Measurements from ENCODE around the gene EEF2.

Gene EEF2

DNA sequence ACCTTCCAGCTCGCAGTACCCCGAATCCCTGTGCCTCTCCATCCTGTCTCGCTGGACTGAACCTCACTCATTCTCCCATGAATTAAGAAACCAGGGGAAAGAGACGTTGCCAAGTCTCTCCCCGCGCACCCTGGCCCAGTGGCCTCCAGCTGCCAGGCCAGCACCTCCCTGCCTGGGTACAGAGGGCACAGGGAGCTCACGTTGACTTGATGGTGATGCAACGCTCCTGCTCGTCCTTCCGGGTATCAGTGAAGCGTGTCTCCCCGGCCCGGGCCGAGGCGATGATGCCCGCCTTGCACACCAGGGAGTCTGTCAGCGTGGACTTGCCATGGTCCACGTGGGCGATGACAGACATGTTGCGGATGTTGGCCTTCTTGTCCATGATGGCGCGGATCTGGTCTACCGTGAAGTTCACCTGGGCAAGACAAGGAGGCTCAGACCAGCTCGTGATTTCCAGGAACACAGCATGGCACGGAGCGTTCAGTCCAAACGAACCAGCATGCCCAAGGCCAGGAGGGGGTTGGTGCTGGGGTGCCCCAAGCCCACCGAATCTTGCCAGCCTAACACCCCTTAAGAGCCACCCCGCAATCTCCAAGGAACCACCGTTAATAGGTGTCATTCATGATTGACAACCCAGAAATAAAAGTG lies 1.2 kb downstream of the EEF2 start:
- DNase-seq, result peak; percentile 39 to 52 (median 41)

DNA sequence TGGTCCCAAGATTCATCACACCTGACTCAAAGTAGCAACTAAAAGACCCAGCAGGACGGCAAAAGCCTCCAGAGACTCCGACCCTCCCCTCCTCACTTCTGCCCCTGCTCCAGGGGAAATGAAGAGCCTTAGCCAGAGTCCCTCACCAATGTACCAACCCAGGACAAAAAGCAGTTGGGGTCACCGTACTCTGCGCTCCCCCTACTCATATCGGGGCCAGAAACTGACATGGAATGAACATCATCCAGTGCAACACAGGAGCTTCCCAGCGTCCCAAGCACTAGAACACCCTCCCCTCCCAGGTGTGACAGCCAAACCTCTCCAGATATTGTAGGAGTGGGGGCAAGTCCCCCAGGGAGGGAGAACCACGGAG lies 1.7 kb downstream of the EEF2 start:
- DNase-seq, result no peak

DNA sequence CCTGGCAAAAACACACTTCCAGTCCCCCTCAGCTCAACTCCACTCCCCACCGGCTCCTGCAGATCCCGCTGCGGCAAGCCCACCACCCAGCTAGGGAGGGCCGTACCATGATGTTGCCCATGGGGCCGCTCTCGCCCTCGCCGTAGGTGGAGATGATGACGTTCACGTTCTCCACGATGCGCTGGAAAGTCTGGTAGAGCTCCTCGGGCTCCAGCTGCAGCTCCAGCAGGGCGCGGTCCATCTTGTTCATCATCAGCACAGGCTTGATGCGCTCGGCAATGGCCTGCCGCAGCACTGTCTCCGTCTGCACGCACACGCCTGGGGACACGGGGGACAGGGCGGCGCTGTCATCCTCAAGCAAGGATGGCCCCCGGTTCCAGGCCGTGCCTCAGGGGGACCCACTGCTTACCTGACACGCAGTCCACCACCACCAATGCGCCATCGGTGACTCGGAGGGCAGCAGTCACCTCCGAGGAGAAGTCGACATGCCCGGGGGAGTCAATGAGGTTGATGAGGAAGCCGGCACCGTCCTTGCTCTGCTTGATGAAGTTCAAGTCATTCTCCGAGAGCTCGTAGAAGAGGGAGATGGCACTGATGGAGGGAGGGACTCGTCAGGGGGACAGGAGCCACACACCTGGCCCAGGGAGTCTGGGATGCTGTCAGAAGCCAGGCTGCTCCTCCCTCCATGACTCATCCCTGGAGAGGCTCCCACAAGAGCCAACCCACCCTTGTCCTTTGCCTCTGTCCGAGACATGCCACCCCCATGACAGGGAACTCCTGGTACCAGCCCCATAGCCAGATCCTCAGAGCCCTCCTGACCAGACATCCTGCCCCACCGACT lies 2.3 kb downstream of the EEF2 start:
- DNase-seq, result no peak

DNA sequence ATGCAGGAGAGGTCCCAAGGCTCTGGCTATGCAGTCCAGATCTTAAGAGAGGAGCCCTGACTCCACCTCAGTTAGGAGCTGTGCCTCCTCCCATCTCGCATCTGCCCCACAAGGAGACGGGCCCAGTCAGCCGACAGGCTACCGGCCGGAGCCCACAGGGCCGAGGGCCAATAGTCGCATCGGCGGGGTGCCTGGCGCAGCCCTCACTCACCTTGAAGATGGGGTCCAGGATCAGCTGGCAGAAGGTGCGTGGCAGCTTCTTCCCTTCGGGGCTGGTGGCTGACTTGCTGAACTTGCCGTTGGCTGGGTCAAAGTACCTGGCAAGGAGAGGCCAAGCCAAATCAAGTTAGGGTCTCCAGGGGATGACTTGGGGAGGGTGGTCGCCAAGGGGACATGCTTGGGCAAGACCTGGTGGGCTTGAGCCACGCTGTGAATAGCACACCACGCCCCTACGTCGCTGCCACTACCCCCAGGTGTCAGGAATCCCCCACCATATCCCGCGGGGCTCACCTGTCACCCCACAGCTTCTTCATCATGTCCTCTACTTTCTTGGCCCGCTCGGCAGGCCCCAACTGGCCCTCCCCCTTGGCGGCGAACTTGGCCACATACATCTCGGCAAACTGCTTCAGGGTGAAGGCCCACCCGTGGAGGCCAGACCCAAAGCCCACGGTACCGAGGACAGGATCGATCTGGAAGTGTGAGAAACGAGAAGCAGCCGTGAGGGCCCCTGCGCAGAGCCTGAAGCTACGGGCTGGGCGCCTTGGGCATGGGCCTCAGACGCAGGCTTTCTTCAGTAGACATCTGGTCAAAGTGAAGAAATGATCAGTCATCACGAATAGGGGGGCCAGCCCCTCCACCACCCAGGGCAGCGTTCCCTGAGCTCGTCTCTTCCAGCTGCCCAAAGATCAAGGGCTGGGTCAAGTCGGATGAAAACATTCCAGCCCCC lies 3.3 kb downstream of the EEF2 start:
- no peak for DNase-seq

DNA sequence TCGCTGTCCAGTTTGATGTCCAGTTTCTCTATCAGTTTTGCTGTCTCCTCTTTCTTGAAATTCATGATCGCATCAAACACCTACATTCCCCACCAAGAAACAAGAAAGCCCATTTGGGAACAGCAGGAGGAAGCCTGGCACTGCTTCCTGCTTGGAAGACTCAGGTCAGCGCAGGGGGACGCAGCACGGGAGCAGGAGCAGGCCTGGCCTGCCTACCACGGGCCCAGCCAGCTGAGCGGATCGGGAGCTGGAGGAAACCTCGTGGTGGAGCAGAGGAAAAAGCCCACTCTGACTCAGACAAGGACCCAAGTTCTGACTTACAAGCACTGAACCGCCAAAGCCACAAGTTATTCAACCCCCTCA lies 3.9 kb downstream of the EEF2 start:
- DNase-seq, result no peak

DNA sequence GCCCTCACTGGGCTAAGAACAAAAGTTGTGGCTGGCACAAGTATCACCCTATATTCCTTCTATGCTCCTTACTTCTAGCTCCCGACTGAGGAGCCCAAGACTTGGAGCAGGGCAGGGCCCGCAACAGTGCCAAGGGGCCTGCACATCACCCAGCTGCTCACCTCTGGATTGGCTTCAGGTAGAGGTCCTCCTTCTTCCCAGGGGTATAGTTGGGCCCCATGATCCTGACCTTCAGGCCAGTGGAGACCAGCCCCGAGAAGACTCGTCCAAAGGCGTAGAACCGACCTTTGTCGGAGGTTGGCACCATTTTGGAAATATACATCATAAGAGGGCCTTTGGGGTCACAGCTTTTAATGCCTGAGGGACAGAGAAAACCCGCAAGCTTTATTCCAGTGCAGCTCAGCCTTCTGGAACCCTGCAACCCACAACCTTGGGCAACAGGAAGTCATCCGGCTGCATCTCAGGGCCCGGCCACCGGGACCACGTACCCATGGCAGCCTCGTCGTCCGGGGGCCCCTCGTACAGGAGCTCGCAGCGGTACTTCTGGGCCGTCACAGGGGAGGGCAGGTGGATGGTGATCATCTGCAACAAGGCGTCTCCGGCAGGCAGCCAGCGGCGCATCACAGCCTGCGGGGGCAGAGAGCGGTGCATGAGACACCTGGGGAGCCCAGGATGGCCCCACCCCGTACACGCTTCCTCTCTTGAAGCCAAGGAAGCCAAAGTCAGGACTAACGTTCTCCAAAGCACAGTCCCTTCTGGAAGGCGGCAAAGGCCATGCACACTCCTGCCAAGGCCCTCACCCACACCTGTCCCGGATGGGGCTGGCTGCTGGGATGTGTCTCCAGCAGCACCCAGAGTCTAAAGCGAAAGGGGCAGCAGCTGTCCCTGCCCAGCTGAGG lies 4.7 kb downstream of the EEF2 start:
- no peak for DNase-seq

DNA sequence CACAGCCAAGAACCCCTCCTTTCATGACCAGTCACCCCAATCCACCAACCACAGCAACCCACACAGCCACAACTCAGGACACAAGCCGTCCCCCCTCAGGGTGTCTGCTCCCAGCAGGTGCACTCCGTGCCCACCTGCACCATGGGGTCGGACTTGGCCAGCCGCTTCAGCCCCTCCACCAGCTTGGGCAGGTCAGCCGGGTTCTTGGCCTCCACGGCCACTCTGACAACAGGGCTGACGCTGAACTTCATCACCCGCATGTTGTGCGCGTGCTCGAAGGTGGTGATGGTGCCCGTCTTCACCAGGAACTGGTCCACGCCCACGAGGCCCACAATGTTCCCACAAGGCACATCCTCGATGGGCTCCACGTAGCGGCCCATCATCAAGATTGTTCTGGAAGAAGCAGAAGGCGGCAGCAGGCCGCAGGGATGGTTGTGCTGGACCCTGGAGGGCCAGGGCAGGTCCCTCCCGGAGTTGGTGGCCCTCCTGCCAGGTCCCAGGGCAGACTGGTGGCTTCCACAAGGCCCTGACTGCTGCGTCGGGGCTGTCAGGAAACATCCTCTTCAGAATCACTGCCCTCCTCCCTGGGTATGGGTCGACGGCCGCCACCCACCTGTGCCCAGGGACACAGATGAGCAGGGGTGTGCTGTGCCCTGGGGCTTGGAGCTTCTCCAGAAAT lies 5.5 kb downstream of the EEF2 start:
- DNase-seq, result no peak

DNA sequence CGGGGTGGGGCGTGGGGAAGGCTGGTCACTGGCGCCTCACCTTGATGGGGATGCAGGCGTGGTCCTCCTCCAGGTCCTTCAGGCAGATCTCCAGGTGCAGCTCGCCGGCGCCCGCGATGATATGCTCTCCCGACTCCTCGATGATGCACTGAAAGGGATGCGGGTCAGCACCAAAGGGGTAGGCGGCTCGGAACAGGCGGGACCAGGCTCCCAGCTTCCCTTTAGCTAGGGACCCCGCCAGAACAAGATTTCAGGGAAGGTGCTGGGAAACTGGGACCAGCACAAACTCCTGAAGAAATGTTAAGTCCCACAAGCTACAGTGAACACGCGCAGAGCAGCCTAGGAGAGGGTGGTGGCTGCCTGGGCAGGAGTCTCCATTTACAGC lies 6.0 kb downstream of the EEF2 start:
- no peak for DNase-seq

DNA sequence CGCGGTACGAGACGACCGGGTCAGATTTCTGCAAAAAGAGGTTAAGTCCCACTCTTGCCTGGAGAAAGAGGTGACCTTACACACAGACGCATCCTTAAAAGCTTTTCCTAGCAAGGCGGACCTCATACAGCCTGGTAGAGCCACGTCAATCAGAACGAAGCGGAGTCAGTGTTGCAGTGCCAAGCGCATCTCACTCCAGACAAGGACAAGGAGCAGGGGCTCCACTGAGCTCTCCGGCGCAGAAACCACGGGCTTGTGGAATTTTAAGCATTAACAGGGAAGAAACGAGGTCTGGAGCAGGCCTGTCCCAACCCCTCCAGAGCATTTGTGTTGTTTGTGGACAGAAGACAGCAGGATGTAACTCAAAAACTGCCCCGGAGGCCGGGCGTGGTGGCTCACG lies 7.1 kb downstream of the EEF2 start:
- no peak for DNase-seq

DNA sequence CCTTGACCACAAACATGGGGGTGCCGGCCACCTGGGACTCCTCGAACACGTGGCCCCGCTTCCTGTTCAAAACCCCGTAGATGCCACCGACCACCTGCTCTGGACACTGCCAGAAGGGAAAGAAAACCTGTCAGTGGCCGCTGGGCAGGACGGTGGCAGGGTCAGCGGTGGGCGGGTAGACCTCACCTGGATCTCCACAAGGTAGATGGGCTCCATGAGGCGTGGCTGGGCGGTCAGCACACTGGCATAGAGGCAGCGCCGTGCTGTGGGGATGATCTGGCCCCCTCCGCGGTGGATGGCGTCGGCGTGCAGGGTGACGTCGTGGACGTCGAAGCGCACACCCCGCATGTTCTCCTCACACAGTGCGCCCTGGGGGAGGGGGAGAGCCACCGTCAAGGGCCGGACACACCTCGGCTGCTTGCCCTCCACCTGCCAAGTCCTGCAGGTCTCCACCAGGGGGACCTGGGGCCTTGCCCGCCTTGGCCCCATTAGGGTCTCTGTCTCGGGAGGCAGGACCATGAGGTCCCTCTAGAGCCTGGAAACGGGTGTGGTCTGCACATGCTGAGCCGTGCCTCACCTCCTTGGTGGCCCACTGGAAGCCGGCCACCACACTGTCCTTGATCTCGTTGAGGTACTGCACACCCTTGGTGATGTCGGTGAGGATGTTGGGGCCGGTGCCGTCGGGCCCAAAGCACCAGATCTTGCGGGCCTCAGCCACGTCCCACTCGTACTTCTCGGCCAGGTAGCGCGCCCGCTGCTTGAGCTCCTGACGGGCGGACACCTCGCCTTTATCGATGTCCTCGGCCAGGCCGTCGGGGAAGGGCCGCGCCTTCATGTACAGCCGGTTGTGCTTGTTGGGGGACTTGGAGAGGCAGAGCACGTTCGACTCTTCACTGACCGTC lies 7.8 kb downstream of the EEF2 start:
- no peak for DNase-seq

DNA sequence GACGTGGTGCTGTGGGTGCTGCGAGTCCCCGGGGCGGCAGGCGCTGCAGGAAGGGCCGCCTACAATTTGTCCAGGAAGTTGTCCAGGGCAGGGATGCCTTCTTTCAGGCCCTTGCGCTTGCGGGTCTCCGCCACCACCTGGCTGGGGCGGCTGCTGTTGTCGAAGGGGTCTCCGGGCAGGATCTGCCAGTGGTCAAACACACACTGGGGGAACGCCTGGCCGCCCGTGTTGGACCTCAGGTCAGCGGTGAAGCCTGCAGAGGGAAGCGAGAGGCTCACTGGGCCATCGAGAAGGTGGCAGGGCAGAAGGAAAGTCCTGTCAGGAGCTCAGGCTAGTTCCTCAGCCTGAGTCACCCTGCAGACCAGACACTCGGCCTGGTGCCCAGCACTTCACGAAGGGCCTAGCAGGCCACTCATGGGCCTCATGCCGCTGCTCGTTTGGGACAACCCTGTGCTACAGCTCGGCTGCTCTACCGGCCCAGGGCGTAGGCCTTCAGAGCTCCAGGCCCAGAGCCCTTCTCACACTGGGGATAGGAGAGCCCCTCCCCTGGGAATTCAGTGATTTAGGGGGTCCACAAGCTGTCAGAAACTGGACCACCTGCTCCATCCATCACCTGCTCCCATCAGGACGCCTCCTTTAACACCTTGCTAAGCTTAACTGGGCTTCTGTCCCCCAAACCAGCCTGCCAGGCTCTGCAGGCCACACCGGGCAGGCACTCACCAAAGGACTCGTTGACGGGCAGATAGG lies 8.6 kb downstream of the EEF2 start:
- DNase-seq, result no peak

DNA sequence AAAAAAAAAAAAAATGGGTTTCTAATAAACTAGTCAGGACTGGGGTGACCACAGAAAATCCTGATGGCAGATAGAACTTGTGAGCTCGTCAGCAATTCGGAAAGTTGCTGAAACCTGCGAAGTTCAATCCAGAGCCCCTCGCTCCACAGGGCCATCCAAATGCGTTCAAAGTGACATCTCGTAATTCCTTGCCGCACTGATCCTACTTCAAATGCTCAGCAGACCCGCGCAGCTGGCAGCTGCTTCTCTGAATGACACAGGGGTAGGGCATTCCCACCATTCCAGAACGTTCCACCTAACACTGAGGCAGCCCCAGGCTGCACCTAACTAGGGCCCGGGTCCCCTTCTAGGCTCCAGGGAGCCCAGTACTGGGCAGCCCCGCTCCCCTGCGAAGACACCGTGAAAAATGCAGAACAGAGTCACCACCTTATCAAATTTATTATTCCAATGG lies 9.6 kb downstream of the EEF2 start:
- no peak for DNase-seq

DNA sequence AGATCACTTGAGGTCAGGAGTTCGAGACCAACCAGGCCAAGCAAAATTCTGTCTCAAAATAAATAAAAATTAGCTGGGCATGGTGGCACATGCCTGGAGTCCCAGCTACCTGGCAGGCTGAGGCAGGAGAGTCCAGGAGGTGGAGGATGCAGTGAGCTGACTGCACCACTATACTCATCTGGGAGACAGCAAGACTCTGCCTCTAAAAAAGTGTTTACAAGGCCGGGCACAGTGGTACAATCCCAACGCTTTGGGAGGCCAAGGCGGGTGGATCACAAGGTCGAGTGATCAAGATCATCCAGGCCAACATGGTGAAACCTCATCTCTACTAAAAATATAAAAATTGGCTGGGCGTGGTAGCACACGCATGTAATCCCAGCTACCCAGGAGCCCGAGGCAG lies 10.1 kb downstream of the EEF2 start:
- DNase-seq, result no peak

DNA sequence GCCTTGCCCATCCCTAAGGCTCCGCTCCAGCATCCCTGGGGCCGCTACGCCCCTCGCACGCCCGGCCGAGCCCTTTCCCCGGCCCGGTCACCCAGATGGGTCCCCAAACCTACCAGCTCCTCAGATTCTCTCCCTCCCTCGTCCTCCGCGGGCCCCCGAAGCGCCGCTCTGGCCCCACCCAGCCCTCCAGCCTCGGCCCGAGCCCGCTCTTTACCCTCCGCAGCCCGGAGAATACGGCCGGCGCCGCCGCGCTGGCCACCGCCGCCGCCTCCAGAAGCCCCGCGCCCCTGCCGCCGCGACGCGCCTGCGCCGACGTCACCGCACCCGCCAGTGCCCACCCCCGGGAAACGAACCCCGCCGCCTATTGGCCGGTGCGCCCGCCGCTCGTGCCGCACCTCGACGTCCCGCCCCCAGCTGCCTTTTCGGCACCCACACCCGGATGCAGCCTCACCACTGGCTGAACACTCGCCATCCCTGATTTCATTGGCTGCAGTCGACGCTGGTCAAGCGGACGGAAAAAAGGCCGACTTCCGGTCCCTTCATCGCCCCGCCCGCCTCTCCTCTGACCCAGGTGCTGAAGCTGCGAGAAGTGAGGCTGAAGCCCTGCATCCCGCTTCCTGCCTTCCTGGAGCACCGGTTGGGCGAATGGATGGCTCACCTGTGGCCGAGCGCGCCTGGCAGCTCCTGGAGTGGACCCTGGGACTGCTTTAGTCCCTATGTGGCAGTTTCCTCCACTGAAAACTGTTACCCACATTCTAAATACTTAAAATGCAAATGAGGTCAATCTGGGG lies 14.3 kb downstream of the EEF2 start, which contains the start of gene DAPK3:
Gene DAPK3 (minus strand): TSS at position 292 of the 791 bp plus-strand sequence. CDS start 1,364 bp downstream, outside the sequence.
- DNase-seq, result peak; percentile 97 to 98 (median 98)

DNA sequence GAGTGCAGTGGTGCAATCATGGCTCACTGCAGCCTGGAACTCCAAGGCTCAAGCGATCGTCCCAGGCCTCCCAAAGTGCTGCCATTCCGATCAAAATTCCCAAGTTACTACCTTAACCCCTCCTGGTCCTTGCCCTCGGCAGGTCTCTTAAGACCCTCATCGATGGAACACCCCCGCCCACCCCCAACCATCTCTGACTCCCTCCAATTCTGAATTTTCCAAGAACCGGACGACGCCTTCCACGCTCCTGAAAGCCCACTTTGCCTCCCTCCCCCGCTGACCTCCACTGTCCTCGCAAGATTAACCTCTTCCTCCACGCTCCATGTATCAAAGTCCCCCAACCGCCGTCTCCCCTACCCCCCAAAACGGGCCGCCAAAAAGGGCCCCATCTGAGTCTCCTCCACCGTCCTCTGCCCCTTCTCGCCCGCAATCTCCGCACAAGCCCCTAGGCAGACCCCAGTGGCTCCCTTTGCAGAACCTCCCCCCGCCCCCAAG lies 14.9 kb downstream of the EEF2 start:
- no peak for DNase-seq

DNA sequence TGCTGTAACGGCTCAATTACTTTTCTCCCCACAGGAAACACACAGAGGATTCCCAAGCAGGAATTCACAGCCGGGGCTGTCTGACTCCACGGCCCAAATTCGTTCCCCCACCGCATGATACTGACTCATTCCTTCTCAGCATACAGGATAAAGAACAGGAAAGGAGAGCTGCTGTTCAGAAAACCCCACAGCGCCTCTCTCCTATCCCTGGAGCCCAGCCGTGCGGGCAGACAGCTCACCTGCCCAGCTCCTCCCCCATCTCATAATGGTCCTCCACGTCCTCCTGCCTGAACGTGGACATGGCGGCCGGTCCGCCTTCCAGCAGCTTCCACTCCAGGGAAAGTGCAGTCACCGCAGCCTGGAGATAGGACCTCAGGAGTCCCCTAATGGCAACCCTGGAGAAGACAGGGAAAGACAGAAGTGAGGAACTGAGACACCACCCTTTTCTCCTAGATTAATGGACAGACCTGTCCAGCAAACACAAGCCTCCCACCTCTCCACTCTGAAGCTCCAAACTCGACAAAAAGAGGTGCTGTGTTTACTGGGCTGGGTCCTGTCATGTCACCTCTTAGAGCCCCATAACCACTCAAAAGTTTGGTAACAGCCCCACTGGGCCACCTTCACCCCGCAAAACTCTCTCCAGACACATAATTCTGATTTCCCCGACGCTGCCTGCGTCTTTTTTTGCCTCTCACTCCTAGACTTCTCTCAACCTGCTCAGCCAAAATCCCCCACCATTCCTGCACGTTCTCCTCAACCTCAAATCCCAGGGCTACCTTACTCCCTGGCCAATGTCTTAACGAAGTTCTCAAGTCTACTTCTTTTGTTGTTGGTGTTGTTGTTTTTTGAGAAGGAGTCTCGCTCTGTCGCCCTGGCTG lies 15.6 kb downstream of the EEF2 start:
- peak in 1 of 3 donors; percentile 31 for DNase-seq

All from suppressor macrophage treated with lipopolysaccharide for 1 hour (primary cell).